Natural killer cell (primary cell): ENCODE measurements around the gene SMARCB1. TPM values are rescaled to one million over a fixed set of nuclear protein-coding genes. Genes with fewer than 3 reads are reported as not detected.

Source experiments
- total RNA-seq, 4 donors: library from RNA; stranded (reverse); fragments of 120-200 nt in 1 of 4; gene quantifications; one replicate each; pipeline versions ENCODE4 v1.2.3 to v1.2.4, GENCODE V29; 2013 to 2022

SMARCB1 gene
- total RNA-seq, 3 donors from 2014 or later (not counting 1 experiment from before 2014, with no cell fraction given) = 56.3 to 76.9 (median 69.8) TPM

Other genes with a start within 250 kb of the SMARCB1 start
- not detected for gene IGLL1, start 206.7 kb upstream of the SMARCB1 start, total RNA-seq
- 1 to 10 TPM; 2.3 to 3.2 (median 3.1) TPM for gene DRICH1, start 154.6 kb upstream of the SMARCB1 start, total RNA-seq
- gene RGL4, start 96.0 kb upstream of the SMARCB1 start, total RNA-seq = 10 to 100 TPM; 11.6 to 14.5 (median 12.7) TPM
- 1 to 10 TPM; 7.4 to 9.1 (median 7.7) TPM for gene ZNF70, start 35.9 kb upstream of the SMARCB1 start, total RNA-seq
- gene VPREB3, start 32.5 kb upstream of the SMARCB1 start, total RNA-seq = not detected
- gene C22orf15, start 24.0 kb upstream of the SMARCB1 start, total RNA-seq = not detected
- gene CHCHD10, start 19.0 kb upstream of the SMARCB1 start, total RNA-seq = 10 to 100 TPM in 2 of 3 donors, 1 to 10 TPM in 1; 9.3 to 22.5 (median 13.8) TPM
- gene MMP11, start 14.1 kb upstream of the SMARCB1 start, total RNA-seq = 1 to 10 TPM in 1 of 3 donors, under 1 TPM in 2; 0.71 to 1.7 (median 0.91) TPM
- gene DERL3, start 52.0 kb downstream of the SMARCB1 start, total RNA-seq = 10 to 100 TPM in 1 of 3 donors, 1 to 10 TPM in 1, under 1 TPM in 1; 0.88 to 24.5 (median 1.3) TPM
- gene SLC2A11, start 70.9 kb downstream of the SMARCB1 start, total RNA-seq = 10 to 100 TPM in 2 of 3 donors, 1 to 10 TPM in 1; 9.2 to 14.1 (median 11.8) TPM
- gene MIF, start 107.4 kb downstream of the SMARCB1 start, total RNA-seq = 100 to 1,000 TPM; 115 to 182 (median 133) TPM
- not detected for gene GSTT2B, start 174.2 kb downstream of the SMARCB1 start, total RNA-seq
- 1 to 10 TPM in 1 of 3 donors, not detected in 2; 5.0 TPM for gene DDTL, start 179.9 kb downstream of the SMARCB1 start, total RNA-seq
- 10 to 100 TPM; 60.2 to 64.3 (median 62.3) TPM for gene DDT, start 187.5 kb downstream of the SMARCB1 start, total RNA-seq
- not detected for gene GSTT2, start 193.2 kb downstream of the SMARCB1 start, total RNA-seq
- gene GSTT4, start 218.5 kb downstream of the SMARCB1 start, total RNA-seq = not detected
- gene CABIN1, start 224.3 kb downstream of the SMARCB1 start, total RNA-seq = 100 to 1,000 TPM; 130 to 182 (median 161) TPM